Type B pancreatic cell (in vitro differentiated cells): ENCODE measurements around the gene ACVR1B. TPM values are rescaled to one million over a fixed set of nuclear protein-coding genes. Genes with fewer than 3 reads are reported as not detected.
A peak's percentile ranks its signal among the peaks of the same experiment; 100 is the strongest.

ENCODE experiments used
- DNase-seq: peaks from one replicate; pipeline ENCODE4 v3.0.0; 2021; ENCODE audit warnings: mixed read lengths; ENCODE audit not compliant: unreplicated experiment; ENCODE audit errors: extremely low spot score
- H3K27ac Mint-ChIP-seq: 2 replicates; pipeline ENCODE4 v1.8.0; 2021; ENCODE audit warnings: mild to moderate bottlenecking, mixed read lengths
- H3K27me3 Mint-ChIP-seq: 2 replicates; pipeline ENCODE4 v1.8.0; 2021; ENCODE audit warnings: mixed read lengths
- H3K36me3 Mint-ChIP-seq: 2 replicates; pipeline ENCODE4 v1.8.0; 2021; ENCODE audit warnings: mixed read lengths
- H3K4me1 Mint-ChIP-seq: one replicate; pipeline ENCODE4 v1.8.0; 2021; ENCODE audit warnings: mixed read lengths; ENCODE audit not compliant: unreplicated experiment
- H3K4me3 Mint-ChIP-seq: 2 replicates; pipeline ENCODE4 v1.8.0; 2021; ENCODE audit warnings: mild to moderate bottlenecking, mixed read lengths
- H3K9me3 Mint-ChIP-seq: 2 replicates; pipeline ENCODE4 v1.8.0; 2021; ENCODE audit warnings: mixed read lengths
- CTCF ChIP-seq: fragments of 200-600 bp; sonication (generic); conservative IDR thresholded peaks from 2 replicates; pipeline ENCODE4 v1.5.0; 2021; ENCODE audit warnings: antibody characterized with exemption, mild to moderate bottlenecking
- total RNA-seq: library from RNA; stranded (reverse); gene quantifications from 2 replicates; pipeline ENCODE4 v1.2.1, GENCODE V29; 2021; ENCODE audit warnings: low replicate concordance

Gene ACVR1B
- total RNA-seq, 1 donor from 2014 or later, result 36.1 TPM

GRCh38 chr12:51949342-51950030 lies 2.0 kb upstream of the ACVR1B start:
- Mint-ChIP-seq H3K9me3 (no peaks in the 10 kb centered on the region), H3K4me3 (peak overlapping the region; percentile 69), H3K27me3 (peaks cover 25% of the 10 kb centered on the region), H3K36me3 (no peaks in the 10 kb centered on the region), H3K4me1 (peaks cover 29% of the 10 kb centered on the region), H3K27ac (no peak overlapping the region)
- TF ChIP-seq CTCF, result no peak
- no peak for DNase-seq

GRCh38 chr12:51950682-51951198 lies 759 bp upstream of the ACVR1B start:
- TF ChIP-seq CTCF, result no peak
- Mint-ChIP-seq H3K36me3 (no peaks in the 10 kb centered on the region), H3K4me3 (peak overlapping the region; percentile 97), H3K27ac (peak overlapping the region; percentile 88), H3K27me3 (peaks cover 25% of the 10 kb centered on the region), H3K4me1 (peaks cover 41% of the 10 kb centered on the region), H3K9me3 (no peaks in the 10 kb centered on the region)
- DNase-seq, result no peak

GRCh38 chr12:51951843-51952722 lies 584 bp downstream of the ACVR1B start:
- no peaks in the 10 kb centered on the region for H3K36me3 Mint-ChIP-seq
- H3K4me3 Mint-ChIP-seq, result peak overlapping the region; percentile 83
- H3K9me3 Mint-ChIP-seq, result no peaks in the 10 kb centered on the region
- no peak for TF ChIP-seq CTCF
- DNase-seq, result no peak
- peaks cover 45% of the 10 kb centered on the region for H3K4me1 Mint-ChIP-seq
- H3K27ac Mint-ChIP-seq, result peak overlapping the region; percentile 61
- peaks cover 21% of the 10 kb centered on the region for H3K27me3 Mint-ChIP-seq

GRCh38 chr12:51953089-51953488 lies 1.6 kb downstream of the ACVR1B start:
- Mint-ChIP-seq H3K4me1 (peaks cover 51% of the 10 kb centered on the region), H3K36me3 (peaks cover 5% of the 10 kb centered on the region), H3K4me3 (peak overlapping the region; percentile 83), H3K27ac (peak overlapping the region; percentile 61), H3K9me3 (no peaks in the 10 kb centered on the region), H3K27me3 (peaks cover 13% of the 10 kb centered on the region)
- DNase-seq, result no peak
- no peak for TF ChIP-seq CTCF

- peak overlapping the region; percentile 83 for H3K4me3 Mint-ChIP-seq
- H3K9me3 Mint-ChIP-seq, result no peaks in the 10 kb centered on the region
- H3K4me1 Mint-ChIP-seq, result peaks cover 53% of the 10 kb centered on the region
- H3K27me3 Mint-ChIP-seq, result peaks cover 11% of the 10 kb centered on the region
- H3K36me3 Mint-ChIP-seq, result peaks cover 6% of the 10 kb centered on the region
- no peak for TF ChIP-seq CTCF
- DNase-seq, result no peak
- H3K27ac Mint-ChIP-seq, result peak overlapping the region; percentile 61
Observed at GRCh38 chr12:51953864-51954263, 2.4 kb downstream of the ACVR1B start.
